Activated T-cell treated with anti-CD3 and anti-CD28 coated beads, Interleukin-2, amount 50 U/mL, for 1 hour (primary cell): ENCODE measurements around the gene MAG.
"Not testable (repeated sequence)": the region's sequence is repeated elsewhere in the genome, so short reads cannot be mapped to it uniquely, and the experiment has no call there.

Experiments
- DNase-seq: peaks from one replicate; pipeline ENCODE4 v3.0.0-alpha.2; 2020

MAG gene

DNA sequence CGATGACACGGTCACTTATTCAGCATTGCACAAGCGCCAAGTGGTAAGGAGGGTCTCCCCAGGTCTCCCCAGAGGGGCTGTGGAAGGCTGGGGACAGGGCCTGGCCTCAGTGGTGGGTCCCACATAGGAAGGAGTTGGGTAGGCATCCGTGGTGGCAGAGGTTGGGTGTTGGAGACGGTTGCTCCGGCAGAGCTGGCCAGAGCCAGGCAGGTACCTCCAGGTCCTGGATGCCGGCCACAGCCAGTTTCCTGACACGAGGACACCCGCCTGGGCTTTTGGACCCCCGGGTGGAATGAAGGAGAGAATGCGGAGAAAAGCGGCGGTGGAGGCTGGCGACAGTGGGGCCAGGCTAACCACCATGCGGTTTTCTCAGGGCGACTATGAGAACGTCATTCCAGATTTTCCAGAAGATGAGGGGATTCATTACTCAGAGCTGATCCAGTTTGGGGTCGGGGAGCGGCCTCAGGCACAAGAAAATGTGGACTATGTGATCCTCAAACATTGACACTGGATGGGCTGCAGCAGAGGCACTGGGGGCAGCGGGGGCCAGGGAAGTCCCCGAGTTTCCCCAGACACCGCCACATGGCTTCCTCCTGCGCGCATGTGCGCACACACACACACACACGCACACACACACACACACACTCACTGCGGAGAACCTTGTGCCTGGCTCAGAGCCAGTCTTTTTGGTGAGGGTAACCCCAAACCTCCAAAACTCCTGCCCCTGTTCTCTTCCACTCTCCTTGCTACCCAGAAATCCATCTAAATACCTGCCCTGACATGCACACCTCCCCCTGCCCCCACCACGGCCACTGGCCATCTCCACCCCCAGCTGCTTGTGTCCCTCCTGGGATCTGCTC, 54.5 kb downstream of the MAG start:
- peak; percentile 69 for DNase-seq

DNA sequence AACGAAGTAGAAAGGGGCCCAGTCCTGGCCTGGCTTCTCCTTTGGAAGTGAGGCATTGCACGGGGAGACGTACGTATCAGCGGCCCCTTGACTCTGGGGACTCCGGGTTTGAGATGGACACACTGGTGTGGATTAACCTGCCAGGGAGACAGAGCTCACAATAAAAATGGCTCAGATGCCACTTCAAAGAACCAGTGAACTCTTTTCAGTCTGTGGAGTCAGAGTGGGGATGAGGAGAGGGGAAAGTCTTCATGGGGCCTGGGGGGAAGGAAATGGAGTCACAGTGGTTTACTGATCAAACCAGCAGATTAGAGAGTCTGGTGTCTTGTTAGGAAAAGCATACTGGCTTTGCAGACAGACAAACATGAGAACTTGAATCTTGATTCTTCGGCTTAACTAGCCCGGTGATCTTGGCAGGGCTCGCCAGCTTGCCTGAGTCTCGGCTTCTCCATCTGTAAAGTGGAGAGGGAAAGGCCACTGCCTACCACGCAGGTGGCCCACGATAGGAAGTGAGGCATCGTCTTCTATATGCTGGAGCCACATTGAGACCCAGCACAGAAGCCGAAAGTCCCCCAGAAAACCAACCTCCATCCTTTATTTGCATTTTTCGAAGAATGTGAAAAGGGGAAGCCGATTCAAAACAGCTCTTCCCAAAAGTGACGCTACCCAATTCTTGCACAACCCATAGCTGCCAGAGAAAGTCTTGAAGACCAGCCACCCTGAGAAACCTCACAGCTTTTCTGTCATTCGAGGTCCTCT, 55.4 kb downstream of the MAG start, which contains the start of gene FFAR1:
TSS of gene FFAR1 (plus strand) at position 732 of the 759 bp plus-strand sequence. CDS start 3,650 bp downstream, outside the sequence.
- DNase-seq: peak; percentile 47

- peak; percentile 21 for DNase-seq
Measured at GRCh38 chr19:35347930-35348298, 56.0 kb downstream of the MAG start.

DNA sequence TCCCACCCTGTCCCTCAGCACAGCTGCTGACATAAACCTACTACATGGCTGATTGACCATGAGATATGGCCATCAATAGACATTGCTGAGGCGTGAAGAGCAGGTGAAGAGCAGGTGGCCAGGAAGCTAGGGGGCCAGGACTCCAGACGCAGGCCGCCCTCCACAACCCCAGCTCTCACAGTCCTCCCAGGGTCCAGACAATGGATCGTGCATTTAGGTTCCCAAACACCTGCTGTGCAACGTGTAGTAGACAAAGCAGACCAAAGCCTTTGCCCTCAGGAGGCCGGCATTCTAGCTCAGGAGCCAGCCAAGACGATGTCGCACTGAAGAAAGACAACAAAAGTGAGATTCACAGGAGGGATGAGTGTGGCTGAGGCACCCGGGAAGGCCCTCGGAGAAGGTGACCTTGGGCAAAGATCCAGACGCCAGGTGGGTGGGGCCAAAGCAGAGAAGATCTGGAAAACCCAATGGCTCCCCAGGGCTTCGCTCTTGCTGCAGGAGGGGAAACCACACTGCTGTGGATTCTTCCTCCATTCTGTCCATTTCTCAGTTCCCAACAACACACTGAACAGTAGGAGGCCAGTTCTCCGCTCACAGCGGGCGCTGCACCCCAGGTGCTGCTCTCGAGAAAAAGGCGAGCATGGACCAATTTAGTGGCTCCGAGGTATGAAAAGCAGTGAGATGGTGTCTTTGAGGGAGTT, 57.1 kb downstream of the MAG start:
- peak; percentile 11 for DNase-seq

DNA sequence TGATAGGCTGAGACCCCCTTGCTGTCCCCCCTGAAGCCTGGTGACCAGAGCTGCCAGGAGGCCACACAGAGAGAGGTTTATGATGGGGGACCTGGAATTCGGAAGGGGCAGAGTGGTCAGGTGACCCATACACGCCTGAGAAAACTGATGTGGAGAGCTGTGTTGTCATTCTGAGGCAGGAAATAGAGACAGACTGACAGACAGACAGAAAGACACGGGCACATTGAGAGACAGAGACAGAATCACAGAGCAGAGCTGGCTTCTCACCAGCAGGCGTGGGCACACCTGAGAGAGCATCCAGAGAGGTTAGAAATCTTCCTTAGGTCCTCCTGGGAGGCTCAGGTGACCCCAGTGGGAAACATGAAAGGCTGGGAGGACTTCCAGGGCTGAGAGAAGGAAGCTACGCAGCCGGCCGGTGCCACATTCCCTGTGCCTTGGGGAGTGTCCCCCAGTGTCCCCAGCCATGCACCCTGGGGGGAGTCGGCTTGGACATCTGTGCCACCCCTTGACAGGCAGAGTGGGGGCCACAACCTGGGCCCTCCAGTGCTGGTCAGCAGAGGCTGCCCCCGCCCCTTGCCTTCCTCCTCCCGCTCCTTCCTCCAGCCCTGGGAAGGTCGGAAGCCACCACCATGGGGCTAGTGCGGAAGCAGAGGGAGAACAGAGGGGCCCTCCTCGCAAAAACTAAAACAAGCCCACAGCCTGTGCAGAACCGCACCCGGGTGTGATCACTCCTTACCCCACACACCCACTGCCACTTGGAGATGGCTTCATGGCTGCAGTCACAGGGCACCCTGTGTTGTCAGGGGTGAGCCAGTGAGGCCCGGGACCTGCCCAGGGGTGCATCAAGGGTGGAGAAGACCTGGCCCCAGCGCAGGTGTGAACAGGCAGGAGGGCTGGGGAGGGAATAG, 57.9 kb downstream of the MAG start:
- peak; percentile 9 for DNase-seq

GRCh38 chr19:35350591-35350990, 58.6 kb downstream of the MAG start:
- peak; percentile 14 for DNase-seq

DNA sequence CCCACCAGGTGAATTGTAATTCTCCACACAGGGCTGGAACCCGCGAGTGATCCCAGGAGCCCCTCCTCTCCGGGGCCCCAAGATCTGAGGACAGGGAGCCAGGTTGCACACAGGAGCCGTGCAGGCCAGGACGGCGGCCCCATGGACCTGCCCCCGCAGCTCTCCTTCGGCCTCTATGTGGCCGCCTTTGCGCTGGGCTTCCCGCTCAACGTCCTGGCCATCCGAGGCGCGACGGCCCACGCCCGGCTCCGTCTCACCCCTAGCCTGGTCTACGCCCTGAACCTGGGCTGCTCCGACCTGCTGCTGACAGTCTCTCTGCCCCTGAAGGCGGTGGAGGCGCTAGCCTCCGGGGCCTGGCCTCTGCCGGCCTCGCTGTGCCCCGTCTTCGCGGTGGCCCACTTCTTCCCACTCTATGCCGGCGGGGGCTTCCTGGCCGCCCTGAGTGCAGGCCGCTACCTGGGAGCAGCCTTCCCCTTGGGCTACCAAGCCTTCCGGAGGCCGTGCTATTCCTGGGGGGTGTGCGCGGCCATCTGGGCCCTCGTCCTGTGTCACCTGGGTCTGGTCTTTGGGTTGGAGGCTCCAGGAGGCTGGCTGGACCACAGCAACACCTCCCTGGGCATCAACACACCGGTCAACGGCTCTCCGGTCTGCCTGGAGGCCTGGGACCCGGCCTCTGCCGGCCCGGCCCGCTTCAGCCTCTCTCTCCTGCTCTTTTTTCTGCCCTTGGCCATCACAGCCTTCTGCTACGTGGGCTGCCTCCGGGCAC, 59.6 kb downstream of the MAG start:
- peak; percentile 14 for DNase-seq

GRCh38 chr19:35352177-35352447, 60.2 kb downstream of the MAG start:
- DNase-seq: no peak

DNA sequence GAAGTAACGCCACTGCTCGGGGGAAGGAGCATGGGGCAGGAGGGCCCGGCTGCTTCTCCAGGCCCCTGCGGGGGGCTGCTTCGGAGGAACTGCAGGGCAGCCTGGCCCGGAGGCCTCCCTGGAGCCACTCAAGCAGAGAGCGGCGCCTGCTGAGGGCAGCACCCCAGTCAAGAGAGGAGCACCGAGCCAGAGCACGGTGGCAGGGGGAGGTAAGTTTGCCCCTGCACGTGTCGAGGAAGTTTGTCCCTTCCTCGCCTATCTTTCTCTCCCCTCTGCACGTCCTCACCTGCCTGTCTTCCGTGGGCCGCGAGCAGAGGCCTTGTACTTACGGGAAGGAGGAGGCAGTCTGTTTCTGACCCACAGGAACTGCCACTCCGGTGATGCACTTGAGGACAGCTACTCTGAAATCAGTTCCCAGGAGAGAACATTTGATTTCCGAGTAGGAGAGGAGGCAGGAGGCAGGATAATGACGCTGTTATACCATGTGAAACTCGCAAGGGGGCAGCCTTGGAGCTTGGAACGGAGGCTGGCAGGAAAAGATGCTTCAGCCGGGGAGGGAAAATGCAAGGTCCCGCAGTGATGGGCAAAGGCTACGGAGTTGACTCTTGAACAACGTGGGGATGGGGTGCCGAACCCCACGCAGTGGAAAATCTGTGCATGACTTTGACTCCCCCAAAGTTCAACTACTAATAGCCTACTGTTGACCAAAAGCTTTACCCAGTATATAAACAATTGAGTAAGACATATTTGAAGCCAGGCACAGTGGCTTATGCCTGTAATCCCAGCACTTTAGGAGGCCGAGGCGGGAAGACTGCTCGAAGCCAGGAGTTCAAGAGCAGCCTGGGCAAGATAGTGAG, 60.7 kb downstream of the MAG start:
- peak; percentile 65 for DNase-seq

- DNase-seq: peak; percentile 8
Measured at GRCh38 chr19:35353635-35354034, 61.7 kb downstream of the MAG start.

GRCh38 chr19:35354898-35355297, 62.9 kb downstream of the MAG start:
- peak; percentile 4 for DNase-seq

GRCh38 chr19:35355791-35356460, 64.0 kb downstream of the MAG start:
- DNase-seq: no peak

- DNase-seq: no peak
Measured at GRCh38 chr19:35357867-35358573, 66.1 kb downstream of the MAG start, which contains the start of gene FFAR3. Gene FFAR3 (plus strand): TSS chr19:35358460. CDS start chr19:35358891, 431 bp downstream.

GRCh38 chr19:35358834-35359233, 66.9 kb downstream of the MAG start:
- not testable (repeated sequence) for DNase-seq

DNA sequence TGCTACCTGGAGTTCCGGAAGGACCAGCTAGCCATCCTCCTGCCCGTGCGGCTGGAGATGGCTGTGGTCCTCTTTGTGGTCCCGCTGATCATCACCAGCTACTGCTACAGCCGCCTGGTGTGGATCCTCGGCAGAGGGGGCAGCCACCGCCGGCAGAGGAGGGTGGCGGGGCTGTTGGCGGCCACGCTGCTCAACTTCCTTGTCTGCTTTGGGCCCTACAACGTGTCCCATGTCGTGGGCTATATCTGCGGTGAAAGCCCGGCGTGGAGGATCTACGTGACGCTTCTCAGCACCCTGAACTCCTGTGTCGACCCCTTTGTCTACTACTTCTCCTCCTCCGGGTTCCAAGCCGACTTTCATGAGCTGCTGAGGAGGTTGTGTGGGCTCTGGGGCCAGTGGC, 67.4 kb downstream of the MAG start:
- DNase-seq: not testable (repeated sequence)

GRCh38 chr19:35360081-35360480, 68.1 kb downstream of the MAG start:
- DNase-seq: not testable (repeated sequence)

- DNase-seq: no peak
Measured at GRCh38 chr19:35360880-35361420, 69.0 kb downstream of the MAG start.

- no peak for DNase-seq
Measured at GRCh38 chr19:35362261-35363000, 70.5 kb downstream of the MAG start.
